ENCODE results near the gene UXS1. TPM values are rescaled to one million over a fixed set of nuclear protein-coding genes. Genes with fewer than 3 reads are reported as not detected.

Gene UXS1
- total RNA-seq, 4 donors from 2014 or later: 23.5 to 40.4 (median 33.1) TPM

GRCh38 chr2:106181064-106181463 lies 13.0 kb downstream of the UXS1 start:
- TF ChIP-seq CTCF (IDR thresholded peaks at IDR 0.05) (no peak), POLR2A (IDR thresholded peaks at IDR 0.05) (no peak)
- 70 to 88% methylated on average over 2 to 4 of the region's 10 CpGs for WGBS, 2 donors
- Histone ChIP-seq H3K27ac (no peak overlapping the region), H3K4me1 (peaks cover 0 to 24% (median 8%) of the 10 kb centered on the region in 3 donors), H3K9me3 (no peaks in the 10 kb centered on the region), H3K4me3 (no peak overlapping the region), H3K27me3 (no peaks in the 10 kb centered on the region), H3K36me3 (no peaks in the 10 kb centered on the region)
- intact Hi-C loops (cut with DNase I): no loop called here
- DNase-seq: no peak

GRCh38 chr2:106180602-106181001 lies 13.5 kb downstream of the UXS1 start:
- Histone ChIP-seq H3K4me3 (no peak overlapping the region), H3K27ac (no peak overlapping the region), H3K9me3 (no peaks in the 10 kb centered on the region), H3K4me1 (peaks cover 0 to 28% (median 8%) of the 10 kb centered on the region in 3 donors), H3K36me3 (no peaks in the 10 kb centered on the region), H3K27me3 (no peaks in the 10 kb centered on the region)
- no peak for DNase-seq
- TF ChIP-seq CTCF (IDR thresholded peaks at IDR 0.05): no peak
- no peak for TF ChIP-seq POLR2A (IDR thresholded peaks at IDR 0.05)
- 91 to 94% methylated on average over 5 of the region's 5 CpGs for WGBS, 2 donors
- intact Hi-C loops (cut with DNase I): no loop called here

GRCh38 chr2:106178716-106179115 lies 15.4 kb downstream of the UXS1 start:
- intact Hi-C loops (cut with DNase I): no loop called here
- TF ChIP-seq POLR2A (IDR thresholded peaks at IDR 0.05) (no peak), CTCF (IDR thresholded peaks at IDR 0.05) (no peak)
- no peak for DNase-seq
- no peak overlapping the region for H3K4me3 ChIP-seq
- H3K36me3 ChIP-seq: no peaks in the 10 kb centered on the region
- peaks cover 0 to 40% (median 8%) of the 10 kb centered on the region in 3 donors for H3K4me1 ChIP-seq
- 88 to 90% methylated on average over 3 to 7 of the region's 7 CpGs for WGBS, 2 donors
- H3K27ac ChIP-seq: no peak overlapping the region
- H3K27me3 ChIP-seq: no peaks in the 10 kb centered on the region
- H3K9me3 ChIP-seq: no peaks in the 10 kb centered on the region

GRCh38 chr2:106177581-106177980 lies 16.5 kb downstream of the UXS1 start:
- intact Hi-C loops (cut with DNase I): no loop called here

More at GRCh38 chr2:106177581-106177980, 16.5 kb downstream of the UXS1 start:
- H3K4me3 ChIP-seq: no peak overlapping the region
- H3K27me3 ChIP-seq: no peaks in the 10 kb centered on the region
- H3K4me1 ChIP-seq: peaks cover 0 to 29% (median 2%) of the 10 kb centered on the region in 3 donors
- H3K27ac ChIP-seq: no peak overlapping the region
- H3K9me3 ChIP-seq: no peaks in the 10 kb centered on the region
- WGBS, 2 donors: 90 to 98% methylated on average over 4 of the region's 4 CpGs
- H3K36me3 ChIP-seq: no peaks in the 10 kb centered on the region
- DNase-seq: no peak
- TF ChIP-seq POLR2A (IDR thresholded peaks at IDR 0.05): no peak
- TF ChIP-seq CTCF (IDR thresholded peaks at IDR 0.05): no peak
